HEK293 (cell line): Measurements from ENCODE around the gene SUPT5H.

Source experiments
- ATF2 ChIP-seq: fragments of 450-650 bp; formaldehyde crosslinking; IDR thresholded peaks from 2 replicates; pipeline ENCODE4 v1.5.1; 2016; ENCODE audit warnings: missing biosample characterization, missing genetic modification characterization, low read depth
- EGR2 ChIP-seq: fragments of 450-650 bp; formaldehyde crosslinking; IDR thresholded peaks from 2 replicates; pipeline ENCODE4 v1.5.1; 2016; ENCODE audit warnings: low read depth, missing biosample characterization, missing genetic modification characterization
- FEZF1 ChIP-seq: fragments of 450-650 bp; formaldehyde crosslinking; IDR thresholded peaks from 2 replicates; pipeline ENCODE4 v1.5.1; 2016; ENCODE audit warnings: missing biosample characterization, missing genetic modification characterization
- KLF17 ChIP-seq: fragments of 450-650 bp; formaldehyde crosslinking; IDR thresholded peaks from 2 replicates; pipeline ENCODE4 v1.5.1; 2016; ENCODE audit warnings: missing biosample characterization, missing genetic modification characterization
- TSHZ1 ChIP-seq: fragments of 450-650 bp; formaldehyde crosslinking; IDR thresholded peaks from 2 replicates; pipeline ENCODE4 v1.5.1; 2016; ENCODE audit warnings: missing biosample characterization, missing genetic modification characterization, borderline replicate concordance
- ZBTB10 ChIP-seq: fragments of 450-650 bp; formaldehyde crosslinking; IDR thresholded peaks from 2 replicates; pipeline ENCODE4 v1.5.1; 2016; ENCODE audit warnings: missing biosample characterization, missing genetic modification characterization
- ZBTB20 ChIP-seq: fragments of 450-650 bp; formaldehyde crosslinking; IDR thresholded peaks from 2 replicates; pipeline ENCODE4 v1.5.1; 2016; ENCODE audit warnings: missing biosample characterization, missing genetic modification characterization
- ZBTB49 ChIP-seq: fragments of 450-650 bp; formaldehyde crosslinking; IDR thresholded peaks from 2 replicates; pipeline ENCODE4 v1.5.1; 2016; ENCODE audit warnings: missing biosample characterization, missing genetic modification characterization, low read depth
- ZNF138 ChIP-seq: fragments of 450-650 bp; formaldehyde crosslinking; IDR thresholded peaks from 2 replicates; pipeline ENCODE4 v1.5.1; 2016; ENCODE audit warnings: missing biosample characterization, missing genetic modification characterization, borderline replicate concordance
- ZNF146 ChIP-seq: fragments of 450-650 bp; formaldehyde crosslinking; IDR thresholded peaks from 2 replicates; pipeline ENCODE4 v1.5.1; 2016; ENCODE audit warnings: missing biosample characterization, missing genetic modification characterization
- ZNF18 ChIP-seq: fragments of 450-650 bp; formaldehyde crosslinking; IDR thresholded peaks from 2 replicates; pipeline ENCODE4 v1.5.1; 2016; ENCODE audit warnings: missing biosample characterization, missing genetic modification characterization
- ZNF223 ChIP-seq: fragments of 450-650 bp; formaldehyde crosslinking; IDR thresholded peaks from 2 replicates; pipeline ENCODE4 v1.5.1; 2016; ENCODE audit warnings: missing biosample characterization, missing genetic modification characterization
- ZNF23 ChIP-seq: fragments of 450-650 bp; formaldehyde crosslinking; IDR thresholded peaks from 2 replicates; pipeline ENCODE4 v1.5.1; 2016; ENCODE audit warnings: missing biosample characterization, missing genetic modification characterization, borderline replicate concordance
- ZNF366 ChIP-seq: fragments of 450-650 bp; formaldehyde crosslinking; conservative IDR thresholded peaks from 2 replicates; pipeline ENCODE4 v1.5.1; 2016; ENCODE audit warnings: missing biosample characterization, missing genetic modification characterization
- ZNF501 ChIP-seq: fragments of 450-650 bp; formaldehyde crosslinking; IDR thresholded peaks from 2 replicates; pipeline ENCODE4 v1.5.1; 2016; ENCODE audit warnings: missing biosample characterization, missing genetic modification characterization
- ZNF561 ChIP-seq: fragments of 450-650 bp; IDR thresholded peaks from 2 replicates; pipeline ENCODE4 v1.5.1; 2018; ENCODE audit warnings: missing biosample characterization, missing genetic modification characterization, borderline replicate concordance
- ZNF580 ChIP-seq: fragments of 450-650 bp; formaldehyde crosslinking; IDR thresholded peaks from 2 replicates; pipeline ENCODE4 v1.5.1; 2016; ENCODE audit warnings: missing biosample characterization, missing genetic modification characterization
- ZNF610 ChIP-seq: fragments of 450-650 bp; formaldehyde crosslinking; IDR thresholded peaks from 2 replicates; pipeline ENCODE4 v1.5.1; 2016; ENCODE audit warnings: missing biosample characterization, missing genetic modification characterization, borderline replicate concordance
- ZNF677 ChIP-seq: fragments of 450-650 bp; IDR thresholded peaks from 2 replicates; pipeline ENCODE4 v1.5.0; 2018; ENCODE audit warnings: missing biosample characterization, mild to moderate bottlenecking, missing genetic modification characterization, moderate library complexity
- ZNF692 ChIP-seq: fragments of 450-650 bp; formaldehyde crosslinking; IDR thresholded peaks from 2 replicates; pipeline ENCODE4 v1.5.1; 2016; ENCODE audit warnings: missing biosample characterization, missing genetic modification characterization
- ZNF76 ChIP-seq: fragments of 450-650 bp; formaldehyde crosslinking; IDR thresholded peaks from 2 replicates; pipeline ENCODE4; 2016; ENCODE audit warnings: low read depth, missing biosample characterization, missing genetic modification characterization, borderline replicate concordance
- ZNF777 ChIP-seq: fragments of 450-650 bp; formaldehyde crosslinking; IDR thresholded peaks from 2 replicates; pipeline ENCODE4 v1.5.1; 2017; ENCODE audit warnings: missing biosample characterization, missing genetic modification characterization, borderline replicate concordance

The SUPT5H gene

GRCh38 chr19:39480337-39481228 lies 35.2 kb downstream of the SUPT5H start, which contains the start of gene TIMM50 (continued):
- TF ChIP-seq ZNF692 (tag by site-specific recombination): peak; percentile 90
- peak; percentile 96 for TF ChIP-seq ZNF561 (tag by site-specific recombination)
- peak; percentile 69; the same call in 1 of the 2 replicates for TF ChIP-seq ZNF18 (tag by site-specific recombination)
- peak; percentile 94 for TF ChIP-seq KLF17 (tag by site-specific recombination)
- no peak for TF ChIP-seq ZBTB49 (tag by site-specific recombination)
- TF ChIP-seq ZNF777 (tag by site-specific recombination): no peak
- TF ChIP-seq ZNF610 (tag by site-specific recombination): peak; percentile 66
- no peak for TF ChIP-seq ZNF138 (tag by site-specific recombination)
- TF ChIP-seq ZNF223 (tag by site-specific recombination): no peak
- TF ChIP-seq ZNF146 (tag by site-specific recombination): 0 out of 2 replicates have a peak, but pooled peaks have one; percentile 8
- peak; percentile 39; the same call in 1 of the 2 replicates for TF ChIP-seq ATF2
- no peak; the same call in 1 of the 2 replicates for TF ChIP-seq FEZF1 (tag by site-specific recombination)
- TF ChIP-seq TSHZ1 (tag by site-specific recombination): no peak
- peak; percentile 91 for TF ChIP-seq ZNF366 (tag by site-specific recombination)
- peak; percentile 95 for TF ChIP-seq ZBTB20 (tag by site-specific recombination)
- peak; percentile 80 for TF ChIP-seq EGR2 (tag by site-specific recombination)
- TF ChIP-seq ZNF501: peak; percentile 85
- TF ChIP-seq ZBTB10 (tag by site-specific recombination): peak; percentile 86
- TF ChIP-seq ZNF76 (tag by site-specific recombination): peak; percentile 55; the same call in 1 of the 2 replicates
- 0 out of 2 replicates have a peak, but pooled peaks have one; percentile 12 for TF ChIP-seq ZNF23 (tag by site-specific recombination)
- TF ChIP-seq ZNF677: no peak; the same call in 1 of the 2 replicates
- TF ChIP-seq ZNF580 (tag by site-specific recombination): peak; percentile 64
